CMK (cell line): ENCODE data around the gene SPATA2.
A peak's percentile ranks its signal among the peaks of the same experiment; 100 is the strongest.

ENCODE experiments used
- DNase-seq: peaks from one replicate; pipeline ENCODE4 v3.0.0-alpha.2; 2010; ENCODE audit warnings: low read depth

Gene SPATA2

GRCh38 chr20:49929142-49929494, 13.8 kb upstream of the SPATA2 start:
- DNase-seq = no peak

- peak; percentile 56 for DNase-seq
Measured at GRCh38 chr20:49928411-49929141, 13.2 kb upstream of the SPATA2 start.

GRCh38 chr20:49925901-49926454, 10.6 kb upstream of the SPATA2 start:
- DNase-seq = no peak

- no peak for DNase-seq
Measured at GRCh38 chr20:49924247-49924646, 8.9 kb upstream of the SPATA2 start.

- DNase-seq = no peak
Measured at GRCh38 chr20:49919461-49919860, 4.1 kb upstream of the SPATA2 start.

- DNase-seq = no peak
Measured at GRCh38 chr20:49919009-49919408, 3.7 kb upstream of the SPATA2 start.

- DNase-seq = no peak
Measured at GRCh38 chr20:49918446-49918845, 3.1 kb upstream of the SPATA2 start.

- no peak for DNase-seq
Measured at GRCh38 chr20:49916146-49917002, 1.0 kb upstream of the SPATA2 start.

GRCh38 chr20:49915118-49915379, 280 bp downstream of the SPATA2 start:
- no peak for DNase-seq

- DNase-seq = no peak
Measured at GRCh38 chr20:49914310-49915117, 815 bp downstream of the SPATA2 start.

- DNase-seq = no peak
Measured at GRCh38 chr20:49913399-49914047, 1.8 kb downstream of the SPATA2 start.

GRCh38 chr20:49910340-49910706, 5.0 kb downstream of the SPATA2 start:
- DNase-seq = no peak

GRCh38 chr20:49909499-49910339, 5.6 kb downstream of the SPATA2 start:
- DNase-seq = no peak

- DNase-seq = no peak
Measured at GRCh38 chr20:49908258-49908565, 7.1 kb downstream of the SPATA2 start.

- no peak for DNase-seq
Measured at GRCh38 chr20:49907405-49908257, 7.7 kb downstream of the SPATA2 start.

GRCh38 chr20:49906615-49907154, 8.6 kb downstream of the SPATA2 start:
- no peak for DNase-seq

GRCh38 chr20:49906101-49906604, 9.2 kb downstream of the SPATA2 start:
- DNase-seq = no peak

GRCh38 chr20:49905415-49906091, 9.8 kb downstream of the SPATA2 start:
- no peak for DNase-seq
